NCI-H524 treated with DMSO at 0.1 percent for 48 hours (cell line): ENCODE measurements around the gene CDK5R2.

Experiments used
- DNase-seq: peaks from one replicate; lab custom pipeline; 2025; lab: John Stamatoyannopoulos, UW

CDK5R2 gene

DNA sequence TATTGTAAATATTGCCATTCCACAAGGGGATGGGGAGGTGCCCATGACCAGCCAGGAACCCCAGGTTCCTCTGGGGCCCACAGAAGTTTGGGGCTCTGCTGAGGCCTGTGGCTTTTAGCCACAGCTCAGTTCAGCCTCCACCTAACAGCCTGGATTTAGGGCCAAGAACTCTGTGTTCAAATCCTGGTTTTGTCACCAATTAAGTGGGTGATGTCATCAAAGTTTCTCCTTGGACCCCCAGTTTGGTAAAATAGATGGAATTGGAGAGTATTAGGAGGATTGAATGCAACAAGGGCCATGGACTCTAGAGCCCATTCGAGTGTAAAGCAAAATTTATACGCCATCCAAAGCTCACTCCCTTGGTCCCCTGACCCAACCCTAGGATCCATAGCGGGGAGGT, 28.7 kb downstream of the CDK5R2 start:
- DNase-seq: no peak

DNA sequence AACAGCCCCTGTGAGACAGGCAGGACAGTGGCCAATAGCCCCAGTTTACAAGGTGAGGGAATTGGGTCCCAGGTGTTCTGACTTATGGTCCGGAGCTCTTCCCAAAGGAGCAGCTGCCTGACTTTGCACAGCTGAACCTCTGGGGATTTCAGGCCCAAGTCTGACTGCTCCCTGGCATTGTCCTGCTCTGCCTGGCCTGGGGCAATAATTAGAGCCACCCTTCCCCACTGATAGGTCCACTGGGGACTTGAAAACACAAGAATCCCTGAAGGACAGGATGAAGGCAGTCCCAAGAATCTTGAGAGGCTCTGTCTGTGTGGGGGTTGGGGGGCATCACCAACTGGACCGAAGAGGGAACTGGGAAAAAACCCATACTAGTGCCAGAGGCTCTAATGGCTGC, 29.2 kb downstream of the CDK5R2 start:
- DNase-seq: no peak

DNA sequence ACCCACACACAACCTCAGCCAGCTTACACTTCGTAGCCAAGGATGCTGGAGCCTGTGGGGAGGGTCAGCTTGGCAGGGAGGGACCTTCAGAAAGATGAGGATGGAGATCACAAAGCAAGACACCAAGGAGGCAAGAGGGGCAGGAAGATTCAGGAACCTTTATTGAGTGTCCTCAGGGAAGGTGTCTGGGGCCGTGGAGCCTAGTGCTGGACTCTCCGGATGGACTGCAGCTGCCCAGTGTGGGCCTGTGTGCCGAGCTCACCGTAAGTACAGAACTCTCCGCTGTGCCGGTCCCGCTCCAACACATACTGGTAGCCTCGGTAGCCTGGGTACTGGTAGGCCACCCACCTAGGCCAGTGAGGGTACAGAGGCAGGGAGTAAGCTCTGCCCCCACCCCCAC, 30.6 kb downstream of the CDK5R2 start:
- DNase-seq: no peak

DNA sequence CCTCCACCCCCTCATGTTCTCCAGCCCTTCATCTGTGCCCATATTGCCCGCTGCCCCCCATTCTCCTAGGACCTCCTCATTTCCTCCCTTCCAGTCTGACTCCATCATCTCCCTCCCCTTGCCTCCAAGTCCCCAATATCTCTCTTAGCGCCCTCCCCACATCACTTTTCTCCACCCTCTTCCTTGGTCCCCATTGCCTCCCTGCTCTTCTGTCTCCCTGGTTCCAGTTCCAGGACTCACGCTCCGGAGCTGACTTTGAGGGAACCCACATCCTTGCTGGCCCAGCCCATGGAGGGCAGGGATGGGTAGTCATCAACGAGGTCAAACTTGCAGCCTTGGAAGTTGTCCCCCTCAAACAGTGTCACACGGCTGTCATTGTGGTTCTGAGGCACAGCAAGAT, 31.1 kb downstream of the CDK5R2 start:
- DNase-seq: no peak

DNA sequence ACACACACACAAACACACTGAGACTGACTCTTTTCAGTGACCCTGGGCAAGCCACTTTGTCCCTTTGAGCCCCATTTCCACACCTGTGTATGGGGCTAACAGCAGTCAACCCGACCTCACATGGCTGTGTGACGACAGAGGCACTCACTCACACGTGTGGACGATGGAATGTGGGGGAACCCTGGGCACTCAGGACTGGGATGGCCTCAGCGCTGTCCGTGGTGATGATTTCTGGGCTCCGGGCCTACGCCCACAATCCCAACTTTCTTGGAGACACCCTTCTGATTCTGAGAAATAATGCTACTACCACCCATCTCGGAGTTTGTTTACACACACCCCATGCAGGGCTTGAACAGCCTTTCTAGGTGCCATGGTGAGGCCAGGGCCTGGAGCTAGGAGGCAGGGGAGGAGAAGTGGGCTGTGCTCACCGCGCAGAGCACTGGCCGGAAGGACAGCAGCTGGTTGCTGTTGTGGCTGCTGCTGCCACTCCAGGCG, 32.3 kb downstream of the CDK5R2 start:
- no peak for DNase-seq

DNA sequence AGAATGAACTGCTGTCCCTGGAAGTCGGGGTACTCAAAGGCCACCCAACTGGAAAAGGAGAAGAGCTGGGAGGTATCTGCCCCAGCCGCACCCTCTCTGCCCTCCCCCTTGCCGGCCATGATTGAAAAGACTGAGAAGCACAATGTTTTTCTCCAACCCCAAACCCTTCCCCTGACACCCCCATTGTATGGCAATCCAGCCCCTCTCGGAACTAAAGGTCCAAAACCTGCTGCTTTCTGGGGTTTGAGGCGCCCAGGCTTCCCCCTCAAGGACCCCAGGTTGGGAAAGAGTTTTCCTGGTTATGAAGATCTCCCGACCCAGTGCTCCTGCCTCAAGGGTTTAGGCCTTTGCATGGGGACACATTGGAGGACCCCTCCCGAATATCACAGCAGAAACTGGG, 32.7 kb downstream of the CDK5R2 start:
- no peak for DNase-seq

DNA sequence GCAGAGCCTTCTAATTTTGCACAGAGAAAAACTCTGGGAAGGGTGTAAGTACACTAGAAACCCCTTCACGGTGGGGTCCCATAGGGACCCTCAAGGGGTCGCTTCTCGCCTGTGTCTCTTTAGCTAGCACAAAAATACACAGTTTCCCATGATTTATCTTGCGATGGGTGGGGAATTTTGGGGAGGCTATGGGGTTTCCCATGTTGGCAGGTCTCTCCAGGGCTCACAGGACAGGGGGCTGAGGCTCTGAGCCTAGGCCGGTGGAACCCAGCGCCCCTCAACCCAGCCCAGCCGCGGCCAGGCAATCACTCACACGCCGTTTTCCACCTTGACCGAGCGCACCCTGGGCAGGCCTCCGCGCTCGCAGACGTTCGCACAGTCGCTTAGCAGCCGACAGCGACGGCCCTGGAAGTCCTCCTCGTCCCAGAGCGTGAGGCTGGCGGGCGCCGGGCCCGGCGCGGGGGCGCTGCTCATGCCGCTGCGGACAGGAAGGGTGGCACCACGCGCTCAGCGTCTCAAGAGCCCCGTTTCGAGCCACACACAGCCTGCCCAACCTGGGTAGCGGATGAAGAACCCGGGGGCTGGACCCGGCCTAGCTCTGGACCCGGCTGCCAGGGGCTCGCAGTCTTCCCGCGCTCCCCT, 33.4 kb downstream of the CDK5R2 start:
- DNase-seq: no peak

DNA sequence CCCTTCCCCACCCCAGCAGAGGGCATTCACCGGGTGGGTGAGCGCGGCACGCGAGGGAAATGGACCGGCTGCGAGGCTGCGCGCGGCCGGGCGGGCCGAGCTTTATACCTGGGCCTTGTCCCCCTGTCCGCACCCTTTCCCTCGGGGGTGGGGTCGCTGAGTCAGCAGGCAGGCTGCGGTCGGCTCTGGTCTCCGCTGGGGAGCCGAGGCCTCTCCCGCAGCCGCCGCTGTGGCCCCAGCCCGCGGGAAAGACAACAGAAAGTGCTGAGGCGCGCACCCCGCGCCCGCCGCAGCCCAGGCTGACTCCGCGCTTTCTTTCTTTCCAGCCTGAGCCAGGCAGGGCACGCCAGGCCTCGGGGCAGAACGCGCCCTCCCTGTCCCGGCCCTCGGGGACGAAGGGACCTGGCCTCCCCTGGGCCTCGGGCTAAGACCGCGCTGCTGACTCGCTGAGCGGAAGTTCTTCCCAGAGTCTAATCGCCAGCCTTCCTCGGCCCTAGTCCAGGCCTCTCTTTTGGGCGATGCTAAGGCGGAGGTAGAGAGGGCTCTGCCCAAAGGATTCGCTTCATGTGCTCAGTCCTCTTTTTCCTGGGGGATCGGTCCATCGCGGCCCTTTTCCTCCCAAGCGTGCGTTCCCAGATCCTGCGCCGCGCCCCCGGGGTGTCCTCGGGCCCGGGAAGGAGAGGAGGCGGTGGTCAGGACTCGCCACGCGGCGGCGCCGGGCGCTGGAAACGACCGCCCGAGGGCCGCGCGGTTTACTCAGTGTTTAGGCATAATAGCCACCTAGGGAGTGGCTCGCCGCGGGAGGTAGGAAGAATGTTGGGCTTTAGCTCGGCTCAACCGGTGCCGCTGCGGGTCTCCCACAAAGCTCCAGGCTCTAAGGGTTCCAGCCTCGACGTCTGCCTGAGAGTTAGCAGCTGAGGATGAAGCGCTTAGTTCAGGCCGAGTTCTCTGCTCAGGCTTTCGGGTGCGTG, 34.2 kb downstream of the CDK5R2 start, which contains the start of gene CRYBA2:
TSS of gene CRYBA2 (minus strand) at position 78 of the 971 bp plus-strand sequence. CDS start 246 bp downstream, outside the sequence.
- DNase-seq: no peak

DNA sequence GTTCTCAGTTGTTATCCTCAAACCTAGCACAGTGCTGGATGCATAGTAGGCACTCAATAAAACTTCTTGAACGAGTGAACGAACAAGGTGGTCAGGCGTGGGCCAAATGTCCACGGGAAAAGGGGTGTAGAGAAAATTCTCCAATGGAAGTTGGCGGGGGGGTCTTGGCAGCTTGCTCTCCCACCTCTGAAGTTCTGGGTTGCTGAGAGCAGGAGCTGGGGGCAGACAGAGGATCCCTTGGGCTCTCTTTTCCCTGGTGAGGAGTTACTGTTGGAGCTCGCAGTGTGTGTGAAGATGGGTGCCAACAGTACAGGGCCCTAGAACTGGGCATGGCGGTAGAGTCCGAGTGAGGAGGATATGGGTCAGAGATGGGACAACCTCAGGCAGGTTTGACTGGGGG, 36.1 kb downstream of the CDK5R2 start:
- DNase-seq: no peak

DNA sequence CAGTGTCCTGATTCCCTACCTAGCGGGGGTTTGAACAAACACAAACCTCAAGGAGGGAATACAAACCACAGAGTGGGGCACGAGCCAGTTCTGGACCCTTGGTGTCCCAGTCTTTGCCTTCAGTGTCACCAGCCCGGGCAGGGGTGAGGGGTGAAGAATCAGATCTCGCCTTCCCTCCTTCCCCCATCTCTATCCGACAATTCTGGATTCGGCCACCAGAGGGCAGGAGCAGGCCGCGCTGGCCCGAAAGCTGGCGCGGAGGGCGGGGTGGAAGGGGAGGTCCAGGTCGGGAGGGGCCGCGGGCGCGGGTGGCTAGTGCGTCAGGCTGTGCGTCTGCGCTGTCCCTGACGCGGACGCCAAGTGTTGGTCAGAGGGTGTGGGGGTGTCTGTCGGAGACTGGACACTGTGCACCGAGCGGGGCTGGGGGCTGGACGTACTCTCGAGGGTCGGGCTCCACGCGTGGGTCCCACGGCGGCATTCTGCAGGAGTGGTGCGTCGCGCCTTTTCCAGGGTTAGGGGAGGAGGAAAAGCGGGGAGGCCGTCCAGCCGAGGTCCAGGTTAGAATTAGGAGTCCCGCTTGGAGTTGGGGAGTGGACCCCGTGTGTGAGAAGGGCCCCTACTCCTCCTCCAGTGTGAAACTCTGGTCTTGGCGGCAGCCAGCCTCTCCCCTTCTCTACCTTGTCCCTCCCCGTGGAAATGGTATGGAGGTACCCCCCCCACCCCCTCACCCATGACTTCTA, 36.7 kb downstream of the CDK5R2 start:
- peak; percentile 36 for DNase-seq

DNA sequence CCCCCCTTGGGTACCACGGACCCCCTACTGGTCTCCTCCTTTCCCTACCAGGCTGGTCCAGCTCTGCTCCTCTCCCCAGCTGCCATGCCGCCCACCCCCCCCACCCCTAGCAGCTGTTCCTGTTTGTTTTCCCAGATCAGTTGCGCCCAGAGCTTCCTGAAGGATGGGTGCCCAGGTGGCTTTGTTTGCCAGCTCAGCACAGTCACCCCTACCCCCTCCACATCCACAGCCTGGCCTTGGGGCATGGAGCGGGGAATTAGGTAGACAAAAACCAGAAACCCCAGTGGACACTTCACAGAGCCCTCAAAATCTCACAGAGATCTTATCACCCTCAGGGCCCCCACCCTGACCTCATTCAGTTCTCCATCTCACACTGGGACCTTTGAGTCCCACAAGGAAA, 37.5 kb downstream of the CDK5R2 start:
- peak; percentile 60 for DNase-seq

DNA sequence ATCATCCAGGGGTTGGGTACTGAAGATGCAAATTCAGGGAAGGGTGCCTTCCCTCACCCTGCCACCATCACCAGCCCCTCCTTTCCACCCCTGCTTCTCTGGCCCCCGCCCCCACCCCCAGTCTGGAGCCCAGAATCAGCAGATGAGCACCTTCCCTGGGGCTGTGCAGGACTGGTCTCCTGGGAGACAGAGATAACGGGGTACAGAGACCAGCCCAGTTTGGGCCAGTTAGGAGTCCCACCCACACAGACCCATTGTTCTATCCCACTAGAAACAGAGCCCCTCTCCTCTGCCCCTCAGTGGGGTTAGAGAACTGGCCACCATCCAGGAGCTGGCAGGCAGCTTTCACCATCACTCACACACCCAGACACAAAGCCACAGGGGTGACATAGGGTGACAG, 38.3 kb downstream of the CDK5R2 start:
- DNase-seq: no peak

DNA sequence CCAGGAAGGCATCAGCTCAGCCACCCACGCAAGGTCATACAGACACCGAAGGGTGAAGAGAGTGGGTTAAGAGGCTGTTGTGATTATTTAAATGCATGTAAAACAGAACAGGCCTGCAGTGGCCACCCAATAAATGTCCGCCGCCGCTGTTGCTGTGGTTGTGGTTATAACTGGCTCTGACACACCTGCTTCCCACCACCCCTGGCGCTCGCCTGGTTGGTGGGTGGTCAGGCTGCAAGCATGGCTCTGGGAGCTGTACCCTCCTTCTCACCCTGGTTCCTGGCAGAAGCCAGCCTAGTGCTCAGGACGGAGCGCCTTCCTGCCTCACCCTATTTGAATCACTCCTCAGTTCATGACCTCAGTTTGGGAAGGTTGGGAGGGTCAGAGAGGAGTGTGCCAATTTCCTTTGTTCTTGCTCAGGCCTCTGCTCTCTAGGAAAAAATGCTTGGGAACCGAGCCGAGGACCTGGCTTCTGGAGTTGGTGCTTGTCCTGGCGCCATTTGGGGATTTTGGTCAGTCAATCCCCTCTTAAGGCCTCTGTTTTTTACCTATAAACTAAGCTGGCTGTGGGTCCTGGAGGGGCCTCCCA, 39.0 kb downstream of the CDK5R2 start:
- DNase-seq: no peak

DNA sequence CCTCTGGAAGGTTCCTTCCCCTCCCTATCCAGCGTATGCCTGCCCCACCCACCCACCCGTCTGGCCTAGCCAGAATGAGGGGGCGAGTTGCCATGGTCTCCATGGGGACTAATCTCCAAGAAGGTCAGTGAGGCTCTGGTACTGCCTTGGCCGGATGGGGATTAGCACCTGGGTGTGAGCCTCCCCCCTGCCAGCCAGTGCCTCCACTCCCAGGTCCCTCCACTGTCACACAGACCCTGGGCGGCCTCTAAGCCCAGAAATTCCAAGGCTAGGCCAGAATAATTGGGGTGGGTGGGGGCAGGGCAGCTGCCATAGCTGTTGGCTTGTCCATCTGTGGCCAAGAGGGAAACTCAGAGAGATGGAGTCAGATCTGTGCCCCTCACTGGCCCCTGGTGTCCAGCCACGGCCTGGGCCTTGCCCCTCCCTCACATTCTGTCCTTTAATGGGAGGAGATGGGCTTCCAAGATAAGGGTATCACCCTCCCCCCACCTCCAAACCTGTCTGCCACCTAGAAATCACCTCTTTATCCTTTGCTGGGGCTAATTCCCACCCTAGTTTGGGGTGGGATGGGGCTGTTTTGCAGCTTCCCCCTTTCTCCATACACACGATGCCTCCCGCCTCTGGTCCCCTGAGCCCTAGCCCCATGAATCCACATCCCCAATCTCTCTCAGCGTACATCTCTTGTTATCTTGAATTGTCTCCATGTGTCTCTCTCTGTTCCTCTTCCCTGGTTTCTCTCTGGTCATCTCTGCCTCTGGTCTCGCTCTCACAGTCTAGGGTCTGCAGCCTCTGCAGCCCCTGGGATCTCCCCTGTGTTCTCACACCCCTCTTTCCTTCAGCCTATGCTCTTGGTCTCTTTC, 39.8 kb downstream of the CDK5R2 start:
- DNase-seq: no peak

DNA sequence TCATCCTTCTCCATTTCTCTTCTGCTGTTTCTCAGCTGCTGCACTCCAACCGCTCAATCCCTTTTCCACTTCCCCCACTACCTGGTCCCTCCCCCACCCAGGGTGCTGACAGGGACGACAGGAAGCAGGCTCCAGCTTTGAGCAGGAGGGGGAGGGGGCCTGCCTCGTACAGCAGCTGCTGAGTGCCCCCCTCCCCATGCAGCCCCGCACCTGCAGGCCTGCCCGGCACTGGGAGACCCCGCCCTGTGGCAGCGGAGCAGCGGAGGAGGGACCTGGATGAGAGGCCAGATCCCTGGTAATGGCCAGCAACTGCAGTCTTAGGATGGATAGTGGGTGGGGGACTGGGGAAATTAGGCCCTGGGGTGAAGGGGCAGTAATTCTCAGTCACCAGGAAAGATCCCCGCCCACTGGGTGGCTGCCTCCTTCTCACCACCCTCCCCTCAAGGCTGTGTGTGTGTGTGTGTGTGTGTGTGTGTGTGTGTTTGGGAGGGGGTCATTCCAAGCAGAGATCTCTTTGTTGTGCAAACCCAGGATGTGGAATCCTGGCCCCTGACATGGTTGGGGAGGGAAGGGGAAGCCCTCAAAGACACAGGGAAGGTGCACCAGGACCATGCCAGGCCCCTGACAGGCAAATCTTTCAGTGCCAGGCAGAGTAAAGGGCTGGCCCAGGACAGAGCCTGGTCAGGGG, 40.6 kb downstream of the CDK5R2 start:
- DNase-seq: no peak

DNA sequence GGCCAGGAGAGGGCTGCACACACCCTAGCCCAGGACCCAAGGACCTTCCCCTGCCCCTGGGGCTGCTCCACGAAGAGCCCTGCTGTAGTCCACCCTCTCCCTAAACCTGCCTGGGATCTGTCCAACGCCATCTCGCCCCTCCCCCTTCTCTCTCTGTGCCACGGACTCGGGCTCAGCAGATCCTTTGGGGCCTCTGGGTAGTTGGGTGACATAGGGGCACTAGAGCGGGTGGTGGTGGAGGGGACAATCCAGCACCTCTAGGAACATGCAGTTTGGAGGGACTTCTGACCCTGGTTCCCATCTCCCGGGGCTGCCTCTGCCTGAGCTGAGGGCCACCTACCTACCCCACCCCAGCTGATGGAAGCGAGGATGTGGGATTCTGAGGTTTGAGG, 41.1 kb downstream of the CDK5R2 start:
- DNase-seq: no peak

DNA sequence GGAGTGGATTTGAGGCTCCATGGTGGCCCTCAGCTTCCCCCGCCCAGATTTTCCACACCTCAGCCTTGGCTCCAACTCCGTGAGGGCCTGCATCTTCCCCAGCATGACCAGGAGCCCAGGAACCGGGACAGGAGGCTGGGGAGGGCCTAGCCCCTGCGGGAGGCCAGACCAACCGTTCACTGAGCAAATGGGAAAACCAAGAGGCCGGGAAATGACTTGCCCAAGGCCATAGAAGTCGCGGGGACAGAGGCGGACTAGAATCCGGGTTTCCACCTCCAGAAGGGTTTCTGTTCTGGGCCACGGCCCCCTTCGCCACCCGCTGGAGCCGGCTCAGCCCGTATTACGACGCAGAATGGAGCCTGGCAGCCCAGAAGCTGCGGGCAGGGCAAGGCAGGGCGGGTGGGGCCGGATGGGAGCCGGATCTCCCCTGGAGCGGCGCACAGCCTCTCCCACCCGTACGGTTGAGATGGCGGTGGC, 41.7 kb downstream of the CDK5R2 start:
- DNase-seq: no peak

DNA sequence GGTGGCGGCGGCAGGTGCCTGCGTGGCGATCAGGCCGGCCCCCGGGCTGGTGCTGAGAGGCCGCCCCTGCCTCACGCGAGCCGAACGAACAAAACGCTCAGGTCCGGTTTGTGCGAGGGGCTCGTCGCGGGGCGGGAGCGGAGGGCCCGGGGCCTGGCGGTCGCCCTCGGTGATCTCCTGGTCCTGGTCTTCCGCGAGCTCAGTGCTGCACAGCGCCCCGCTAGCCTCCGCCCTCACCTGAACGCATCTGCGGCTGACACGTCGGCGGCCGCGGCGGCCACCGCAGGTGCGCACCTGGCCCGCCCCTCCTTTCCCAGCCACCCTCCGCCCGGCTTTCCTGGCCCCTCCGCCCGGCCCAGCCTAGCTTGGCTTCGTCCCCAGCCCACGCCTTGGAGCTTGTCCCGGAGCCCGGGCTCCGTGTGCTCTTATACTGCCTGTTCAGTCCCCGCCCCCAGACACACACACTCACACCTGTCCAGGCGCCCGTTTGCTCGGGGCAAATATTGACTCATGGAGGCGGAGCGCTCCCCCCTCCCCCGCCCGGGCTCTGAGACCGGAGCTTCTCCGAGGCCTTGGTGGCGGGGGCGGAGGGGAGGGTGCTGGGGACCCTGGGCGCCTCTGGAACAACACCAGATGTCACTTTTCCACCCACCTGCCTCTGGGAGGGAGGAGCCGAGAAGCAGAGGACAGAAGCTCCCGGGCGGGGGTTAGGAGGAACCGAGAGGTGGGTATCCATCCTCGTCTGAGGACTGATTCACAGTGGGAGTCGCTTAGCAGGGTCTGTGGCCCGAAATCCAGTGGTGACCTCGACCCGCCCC, 42.3 kb downstream of the CDK5R2 start:
- peak; percentile 49 for DNase-seq
